ENCODE data around the gene CRHR2.

Gene CRHR2

GRCh38 chr7:30635798-30636197 is 46.5 kb downstream of the CRHR2 start:
- ChIA-PET CTCF (no interaction called here), POLR2A (no interaction called here)
- Histone ChIP-seq H3K36me3 (ENCODE audit: control insufficient read depth in 2 of 2, insufficient read depth in 1 of 2, low read length in 2 of 2) (peaks cover 22 to 48% of the 10 kb centered on the region in 2 experiments), H3K27ac (ENCODE audit: extremely low read depth, low read depth, low read length) (no peak overlapping the region), H3K4me3 (ENCODE audit: low read depth, low read length) (no peak overlapping the region), H3K9me3 (ENCODE audit: control insufficient read depth, insufficient read depth, low read depth, low read length) (no peaks in the 10 kb centered on the region), H3K4me1 (ENCODE audit: control insufficient read depth, insufficient read depth, low read length) (no peaks in the 10 kb centered on the region)
- TF ChIP-seq ZNF837 (tag by site-specific recombination; IDR thresholded peaks at IDR 0.05) (no peak), ZFP37 (tag by site-specific recombination; IDR thresholded peaks at IDR 0.05) (no peak), ZBTB21 (tag by site-specific recombination; IDR thresholded peaks at IDR 0.05) (no peak)

- Histone ChIP-seq H3K4me3 (ENCODE audit: low read depth, low read length) (no peak overlapping the region), H3K4me1 (ENCODE audit: control insufficient read depth, insufficient read depth, low read length) (no peaks in the 10 kb centered on the region), H3K36me3 (ENCODE audit: control insufficient read depth in 2 of 2, insufficient read depth in 1 of 2, low read length in 2 of 2) (peaks cover 32 to 55% of the 10 kb centered on the region in 2 experiments), H3K9me3 (ENCODE audit: control insufficient read depth, insufficient read depth, low read depth, low read length) (no peaks in the 10 kb centered on the region), H3K27ac (ENCODE audit: extremely low read depth, low read depth, low read length) (no peak overlapping the region)
- POLR2A ChIA-PET = no interaction called here
- no peak for TF ChIP-seq ZNF10 (tag by site-specific recombination; IDR thresholded peaks at IDR 0.05)
- CTCF ChIA-PET = interaction anchor here (1.0 kb wide), 1 partner anchor 11 kb away, joined by 3 read pairs; no protein-coding TSS in a partner anchor
These were observed 47.5 kb downstream of the CRHR2 start for GRCh38 chr7:30634634-30635201.

GRCh38 chr7:30634193-30634626 is 48.0 kb downstream of the CRHR2 start:
- no peak for TF ChIP-seq ZNF366 (tag by site-specific recombination; conservative IDR thresholded peaks at IDR 0.05)
- Histone ChIP-seq H3K36me3 (ENCODE audit: control insufficient read depth in 2 of 2, insufficient read depth in 1 of 2, low read length in 2 of 2) (peaks cover 32 to 60% of the 10 kb centered on the region in 2 experiments), H3K4me1 (ENCODE audit: control insufficient read depth, insufficient read depth, low read length) (no peaks in the 10 kb centered on the region), H3K9me3 (ENCODE audit: control insufficient read depth, insufficient read depth, low read depth, low read length) (no peaks in the 10 kb centered on the region), H3K27ac (ENCODE audit: extremely low read depth, low read depth, low read length) (no peak overlapping the region), H3K4me3 (ENCODE audit: low read depth, low read length) (no peak overlapping the region)
- ChIA-PET CTCF (interaction anchor here (0.6 to 1.0 kb wide), 2 partner anchors 12 to 41 kb away, joined by 3 read pairs; no protein-coding TSS in a partner anchor), POLR2A (no interaction called here)

DNA sequence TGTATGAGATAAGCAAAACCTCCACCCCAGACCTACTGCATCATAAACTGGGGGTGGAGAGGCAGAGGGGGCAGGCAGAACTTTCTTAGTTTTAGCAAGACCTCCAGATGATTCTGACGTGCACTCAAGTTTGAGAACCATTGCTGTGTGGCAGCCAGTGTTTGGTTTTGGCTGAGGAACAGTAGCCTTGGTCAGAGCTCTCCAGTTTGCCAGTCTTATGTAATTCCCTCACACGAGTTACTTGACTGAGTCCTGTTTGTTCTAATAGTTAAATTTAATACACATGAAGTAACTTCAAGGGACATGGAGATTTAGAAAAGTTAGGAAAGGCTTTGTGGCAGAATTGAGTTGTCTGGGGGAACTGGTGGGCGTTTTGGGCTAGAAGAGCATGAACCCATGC is 49.0 kb downstream of the CRHR2 start:
- Histone ChIP-seq H3K36me3 (ENCODE audit: control insufficient read depth in 2 of 2, insufficient read depth in 1 of 2, low read length in 2 of 2) (peaks cover 34 to 70% of the 10 kb centered on the region in 2 experiments), H3K9me3 (ENCODE audit: control insufficient read depth, insufficient read depth, low read depth, low read length) (no peaks in the 10 kb centered on the region), H3K4me3 (ENCODE audit: low read depth, low read length) (no peak overlapping the region), H3K27ac (ENCODE audit: extremely low read depth, low read depth, low read length) (no peak overlapping the region), H3K4me1 (ENCODE audit: control insufficient read depth, insufficient read depth, low read length) (no peaks in the 10 kb centered on the region)
- TF ChIP-seq, protein P1, sequence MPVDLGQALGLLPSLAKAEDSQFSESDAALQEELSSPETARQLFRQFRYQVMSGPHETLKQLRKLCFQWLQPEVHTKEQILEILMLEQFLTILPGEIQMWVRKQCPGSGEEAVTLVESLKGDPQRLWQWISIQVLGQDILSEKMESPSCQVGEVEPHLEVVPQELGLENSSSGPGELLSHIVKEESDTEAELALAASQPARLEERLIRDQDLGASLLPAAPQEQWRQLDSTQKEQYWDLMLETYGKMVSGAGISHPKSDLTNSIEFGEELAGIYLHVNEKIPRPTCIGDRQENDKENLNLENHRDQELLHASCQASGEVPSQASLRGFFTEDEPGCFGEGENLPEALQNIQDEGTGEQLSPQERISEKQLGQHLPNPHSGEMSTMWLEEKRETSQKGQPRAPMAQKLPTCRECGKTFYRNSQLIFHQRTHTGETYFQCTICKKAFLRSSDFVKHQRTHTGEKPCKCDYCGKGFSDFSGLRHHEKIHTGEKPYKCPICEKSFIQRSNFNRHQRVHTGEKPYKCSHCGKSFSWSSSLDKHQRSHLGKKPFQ (tag by site-specific recombination; IDR thresholded peaks at IDR 0.05) = no peak
- CTCF ChIA-PET = interaction anchor here (2.2 kb wide), 1 partner anchor 107 kb away, joined by 8 read pairs; no protein-coding TSS in a partner anchor
- POLR2A ChIA-PET = no interaction called here

DNA sequence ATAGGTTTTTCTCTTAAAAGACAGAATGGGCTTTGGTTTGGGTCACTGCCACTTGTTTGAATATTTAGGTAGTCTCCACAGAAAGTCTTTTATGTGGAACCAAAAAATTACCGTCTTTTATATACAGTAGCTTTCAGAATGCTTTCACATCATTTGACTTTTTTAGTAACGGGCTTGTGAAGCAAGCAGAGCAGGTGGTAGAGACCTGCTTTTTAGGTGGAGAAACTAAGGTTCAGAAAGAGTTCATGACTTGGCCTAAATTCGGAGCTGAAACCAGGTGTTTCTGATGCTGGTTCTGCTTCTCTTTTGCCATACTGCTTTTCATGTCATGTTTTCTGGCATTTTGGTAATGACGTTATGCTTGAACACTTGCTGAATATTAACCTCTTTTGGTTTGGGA is 51.3 kb downstream of the CRHR2 start:
- TF ChIP-seq ZNF501 (tag by site-specific recombination; IDR thresholded peaks at IDR 0.05) (no peak), ZBTB20 (tag by site-specific recombination; IDR thresholded peaks at IDR 0.05) (no peak), KLF10 (tag by site-specific recombination; IDR thresholded peaks at IDR 0.05) (no peak), IKZF3 (tag by site-specific recombination; IDR thresholded peaks at IDR 0.05) (no peak), ZBTB11 (tag by site-specific recombination; conservative IDR thresholded peaks at IDR 0.05; ENCODE audit: low read depth) (no peak), ZBTB48 (tag by site-specific recombination; IDR thresholded peaks at IDR 0.05) (no peak), MEIS1 (CRISPR knock-in tag; IDR thresholded peaks at IDR 0.05; ENCODE audit: borderline replicate concordance) (no peak), ZNF544 (tag by site-specific recombination; IDR thresholded peaks at IDR 0.05) (no peak)
- TF ChIP-seq, protein P2, sequence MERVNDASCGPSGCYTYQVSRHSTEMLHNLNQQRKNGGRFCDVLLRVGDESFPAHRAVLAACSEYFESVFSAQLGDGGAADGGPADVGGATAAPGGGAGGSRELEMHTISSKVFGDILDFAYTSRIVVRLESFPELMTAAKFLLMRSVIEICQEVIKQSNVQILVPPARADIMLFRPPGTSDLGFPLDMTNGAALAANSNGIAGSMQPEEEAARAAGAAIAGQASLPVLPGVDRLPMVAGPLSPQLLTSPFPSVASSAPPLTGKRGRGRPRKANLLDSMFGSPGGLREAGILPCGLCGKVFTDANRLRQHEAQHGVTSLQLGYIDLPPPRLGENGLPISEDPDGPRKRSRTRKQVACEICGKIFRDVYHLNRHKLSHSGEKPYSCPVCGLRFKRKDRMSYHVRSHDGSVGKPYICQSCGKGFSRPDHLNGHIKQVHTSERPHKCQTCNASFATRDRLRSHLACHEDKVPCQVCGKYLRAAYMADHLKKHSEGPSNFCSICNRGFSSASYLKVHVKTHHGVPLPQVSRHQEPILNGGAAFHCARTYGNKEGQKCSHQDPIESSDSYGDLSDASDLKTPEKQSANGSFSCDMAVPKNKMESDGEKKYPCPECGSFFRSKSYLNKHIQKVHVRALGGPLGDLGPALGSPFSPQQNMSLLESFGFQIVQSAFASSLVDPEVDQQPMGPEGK (tag by site-specific recombination; IDR thresholded peaks at IDR 0.05) = no peak
- Histone ChIP-seq H3K36me3 (ENCODE audit: control insufficient read depth in 2 of 2, insufficient read depth in 1 of 2, low read length in 2 of 2) (peaks cover 49 to 85% of the 10 kb centered on the region in 2 experiments), H3K27ac (ENCODE audit: extremely low read depth, low read depth, low read length) (no peak overlapping the region), H3K4me3 (ENCODE audit: low read depth, low read length) (no peak overlapping the region), H3K9me3 (ENCODE audit: control insufficient read depth, insufficient read depth, low read depth, low read length) (no peaks in the 10 kb centered on the region), H3K4me1 (ENCODE audit: control insufficient read depth, insufficient read depth, low read length) (no peaks in the 10 kb centered on the region)
- CTCF ChIA-PET = interaction anchor here (1.0 kb wide), 1 partner anchor 110 kb away, joined by 4 read pairs; no protein-coding TSS in a partner anchor
- POLR2A ChIA-PET = no interaction called here

Data from HEK293 (cell line).